MG63 (cell line): ENCODE data around the gene FOXJ3. TPM values are rescaled to one million over a fixed set of nuclear protein-coding genes. Genes with fewer than 3 reads are reported as not detected.

ENCODE experiments used
- DNase-seq: peaks from one replicate; pipeline ENCODE4 v3.0.0-alpha.2; 2020
- H3K27me3 ChIP-seq: fragments of 250-450 bp; sonication (Bioruptor Pico); 2 replicates; pipeline ENCODE4 v1.5.1; 2020; ENCODE audit warnings: mild to moderate bottlenecking, moderate library complexity
- H3K36me3 ChIP-seq: fragments of 250-450 bp; sonication (Bioruptor Pico); 2 replicates; pipeline ENCODE4 v1.5.1; 2020; ENCODE audit warnings: mild to moderate bottlenecking, moderate library complexity
- H3K4me3 ChIP-seq: fragments of 250-450 bp; sonication (Bioruptor Pico); 2 replicates; pipeline ENCODE4 v1.5.1; 2020; ENCODE audit warnings: mild to moderate bottlenecking, moderate library complexity
- H3K9me3 ChIP-seq: fragments of 250-450 bp; sonication (Bioruptor Pico); 2 replicates; pipeline ENCODE4 v1.5.1; 2020; ENCODE audit warnings: mild to moderate bottlenecking, moderate library complexity
- total RNA-seq: library from RNA; depleted of rRNA; stranded (reverse); fragments of >200 nt; shearing (Covaris generic); gene quantifications from 2 replicates; pipeline ENCODE4 v1.2.3, GENCODE V29; 2014; ENCODE audit warnings: low replicate concordance; rRNA removed

Gene FOXJ3
- total RNA-seq, 1 experiment from 2014 or later, result 28.7 TPM

- Histone ChIP-seq H3K36me3 (no peaks in the 10 kb centered on the region), H3K27me3 (peaks cover 2% of the 10 kb centered on the region; the same call in 1 of the 2 replicates), H3K4me3 (no peak overlapping the region), H3K9me3 (no peaks in the 10 kb centered on the region)
- DNase-seq, result no peak
Observed at GRCh38 chr1:42141978-42142377, 193.1 kb downstream of the FOXJ3 start.

GRCh38 chr1:42140191-42140590 lies 194.8 kb downstream of the FOXJ3 start:
- Histone ChIP-seq H3K9me3 (no peaks in the 10 kb centered on the region), H3K27me3 (peaks cover 2% of the 10 kb centered on the region; the same call in 1 of the 2 replicates), H3K4me3 (no peak overlapping the region), H3K36me3 (no peaks in the 10 kb centered on the region)
- no peak for DNase-seq

- no peak for DNase-seq
- no peaks in the 10 kb centered on the region for H3K9me3 ChIP-seq
- no peaks in the 10 kb centered on the region for H3K36me3 ChIP-seq
- H3K4me3 ChIP-seq, result no peak overlapping the region
- peaks cover 2% of the 10 kb centered on the region; the same call in 1 of the 2 replicates for H3K27me3 ChIP-seq
Observed at GRCh38 chr1:42139444-42139843, 195.6 kb downstream of the FOXJ3 start.

GRCh38 chr1:42138586-42138985 lies 196.4 kb downstream of the FOXJ3 start:
- H3K9me3 ChIP-seq, result no peaks in the 10 kb centered on the region
- peaks cover 2% of the 10 kb centered on the region; the same call in 1 of the 2 replicates for H3K27me3 ChIP-seq
- no peak for DNase-seq

GRCh38 chr1:42137766-42138165 lies 197.3 kb downstream of the FOXJ3 start:
- Histone ChIP-seq H3K36me3 (no peaks in the 10 kb centered on the region), H3K4me3 (no peak overlapping the region), H3K9me3 (no peaks in the 10 kb centered on the region), H3K27me3 (no peaks in the 10 kb centered on the region)
- DNase-seq, result no peak

More at GRCh38 chr1:42138586-42138985, 196.4 kb downstream of the FOXJ3 start:
- Histone ChIP-seq H3K4me3 (no peak overlapping the region), H3K36me3 (no peaks in the 10 kb centered on the region)

- Histone ChIP-seq H3K36me3 (no peaks in the 10 kb centered on the region), H3K9me3 (no peaks in the 10 kb centered on the region), H3K27me3 (no peaks in the 10 kb centered on the region), H3K4me3 (no peak overlapping the region)
- DNase-seq, result no peak
Observed at GRCh38 chr1:42136466-42136865, 198.6 kb downstream of the FOXJ3 start.

- H3K27me3 ChIP-seq, result no peaks in the 10 kb centered on the region
- H3K9me3 ChIP-seq, result no peaks in the 10 kb centered on the region
- DNase-seq, result no peak
- no peaks in the 10 kb centered on the region for H3K36me3 ChIP-seq
- no peak overlapping the region for H3K4me3 ChIP-seq
Observed at GRCh38 chr1:42135426-42135825, 199.6 kb downstream of the FOXJ3 start.

GRCh38 chr1:42133809-42134526 lies 201.1 kb downstream of the FOXJ3 start:
- no peak for DNase-seq
- no peak overlapping the region for H3K4me3 ChIP-seq
- no peaks in the 10 kb centered on the region for H3K27me3 ChIP-seq
- H3K9me3 ChIP-seq, result no peaks in the 10 kb centered on the region
- H3K36me3 ChIP-seq, result no peaks in the 10 kb centered on the region

- H3K36me3 ChIP-seq, result no peaks in the 10 kb centered on the region
- H3K9me3 ChIP-seq, result no peaks in the 10 kb centered on the region
- DNase-seq, result no peak
- no peak overlapping the region for H3K4me3 ChIP-seq
- no peaks in the 10 kb centered on the region for H3K27me3 ChIP-seq
Observed at GRCh38 chr1:42133390-42133789, 201.6 kb downstream of the FOXJ3 start.

GRCh38 chr1:42130061-42130660 lies 204.9 kb downstream of the FOXJ3 start:
- H3K27me3 ChIP-seq, result no peaks in the 10 kb centered on the region; the same call in 1 of the 2 replicates
- H3K9me3 ChIP-seq, result no peaks in the 10 kb centered on the region
- H3K36me3 ChIP-seq, result no peaks in the 10 kb centered on the region
- no peak for DNase-seq
- H3K4me3 ChIP-seq, result no peak overlapping the region

GRCh38 chr1:42128964-42129363 lies 206.1 kb downstream of the FOXJ3 start:
- Histone ChIP-seq H3K4me3 (no peak overlapping the region), H3K36me3 (no peaks in the 10 kb centered on the region), H3K9me3 (no peaks in the 10 kb centered on the region), H3K27me3 (no peaks in the 10 kb centered on the region; the same call in 1 of the 2 replicates)
- DNase-seq, result no peak

GRCh38 chr1:42128499-42128898 lies 206.5 kb downstream of the FOXJ3 start:
- DNase-seq, result no peak
- Histone ChIP-seq H3K4me3 (no peak overlapping the region), H3K9me3 (no peaks in the 10 kb centered on the region), H3K36me3 (no peaks in the 10 kb centered on the region), H3K27me3 (no peaks in the 10 kb centered on the region; the same call in 1 of the 2 replicates)

- no peak for DNase-seq
- H3K4me3 ChIP-seq, result no peak overlapping the region
- H3K27me3 ChIP-seq, result no peaks in the 10 kb centered on the region; the same call in 1 of the 2 replicates
- no peaks in the 10 kb centered on the region for H3K36me3 ChIP-seq
- H3K9me3 ChIP-seq, result no peaks in the 10 kb centered on the region
Observed at GRCh38 chr1:42127767-42128166, 207.3 kb downstream of the FOXJ3 start.

Other genes with a start within 250 kb of the FOXJ3 start
- gene GUCA2B, start 181.8 kb downstream of the FOXJ3 start, total RNA-seq, result not detected in 2 replicates
- gene GUCA2A, start 170.5 kb downstream of the FOXJ3 start, total RNA-seq, result not detected in 2 replicates
- 0.03 TPM in 1 of 2 replicates, not detected in the other for gene RIMKLA, start 45.6 kb upstream of the FOXJ3 start, total RNA-seq
- gene ZMYND12, start 120.8 kb upstream of the FOXJ3 start, total RNA-seq, result 0.07 TPM in 1 of 2 replicates, not detected in the other
- gene PPCS, start 121.3 kb upstream of the FOXJ3 start, total RNA-seq, result 30.3 and 58.5 TPM in 2 replicates
- gene CCDC30, start 128.1 kb upstream of the FOXJ3 start, total RNA-seq, result 0.56 TPM in 1 of 2 replicates, not detected in the other